GM21528 (cell line): ENCODE measurements around the gene COL8A1.

ENCODE experiments used
- ATAC-seq: cut with Tn5 transposase; IDR thresholded peaks from one replicate; pipeline ENCODE4 v1.9.1; 2021; ENCODE audit warnings: mild to moderate bottlenecking, moderate library complexity; ENCODE audit not compliant: unreplicated experiment, low FRiP score

Gene COL8A1

DNA sequence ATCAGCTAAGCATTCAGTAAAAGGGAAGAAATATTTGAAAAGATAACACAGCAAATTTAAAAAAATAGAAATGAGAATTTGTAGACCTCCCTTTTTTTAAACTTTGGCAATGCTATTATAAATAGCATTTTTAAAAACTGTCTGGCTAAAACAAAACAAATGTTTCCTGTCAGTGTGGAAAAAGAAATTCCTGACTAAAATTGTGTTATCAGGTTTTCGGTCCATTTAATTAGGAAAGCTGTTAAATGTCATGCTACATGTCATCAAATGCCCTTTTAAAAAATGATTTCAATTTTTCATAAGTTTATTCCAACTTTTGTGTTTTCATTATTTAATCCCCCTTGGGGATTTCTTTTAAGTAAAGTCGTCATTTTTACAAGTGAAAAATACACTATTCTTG, 29.6 kb downstream of the COL8A1 start:
- no peak for ATAC-seq

DNA sequence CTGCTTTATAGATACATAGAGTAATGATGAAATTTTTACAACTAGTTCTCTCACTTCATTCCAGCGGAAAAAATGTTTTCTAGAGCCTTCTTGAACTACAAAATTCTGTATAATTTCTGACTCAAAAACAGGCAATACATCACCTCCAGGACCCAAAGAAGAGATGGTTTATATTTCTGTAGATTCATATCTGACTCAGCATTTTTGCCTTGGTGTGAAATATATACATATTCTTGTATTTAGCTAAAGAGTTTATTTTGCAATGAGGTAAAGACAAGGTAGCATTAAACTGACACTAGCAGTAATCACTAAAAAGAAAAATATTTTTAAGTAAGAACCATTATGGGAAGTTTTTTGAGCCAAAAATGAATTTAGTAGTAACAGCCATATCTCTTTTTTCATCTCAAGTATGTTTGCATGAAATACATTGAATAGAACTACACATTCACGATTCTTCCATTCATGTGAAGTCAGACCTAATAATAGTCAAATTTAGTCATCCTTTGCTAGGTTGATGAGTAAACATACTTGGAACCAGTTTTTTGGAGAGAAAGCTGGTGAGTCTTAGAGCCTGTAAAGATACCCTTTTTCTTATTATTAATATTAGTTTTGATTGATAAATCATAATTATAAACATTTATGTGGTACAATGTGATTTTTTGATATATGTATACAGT, 31.6 kb downstream of the COL8A1 start:
- ATAC-seq = no peak

DNA sequence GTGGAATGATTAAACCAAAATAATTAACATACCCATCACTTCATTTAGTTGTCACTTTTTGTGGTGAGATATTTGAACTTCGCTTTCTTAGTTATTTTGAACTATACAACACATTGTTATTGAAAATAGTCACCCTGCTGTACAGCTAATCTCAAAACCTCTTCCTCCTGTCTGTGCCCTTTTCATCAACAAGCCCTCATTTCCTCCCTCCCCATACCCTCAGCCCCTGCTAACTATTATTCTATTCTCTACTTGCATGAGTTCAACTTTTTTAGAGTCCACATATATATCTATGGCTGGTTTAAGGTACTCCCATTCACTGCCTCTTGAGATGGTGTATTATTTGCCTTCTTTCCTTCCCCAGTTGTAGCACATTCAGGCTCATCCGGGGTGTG, 32.2 kb downstream of the COL8A1 start:
- ATAC-seq = no peak

DNA sequence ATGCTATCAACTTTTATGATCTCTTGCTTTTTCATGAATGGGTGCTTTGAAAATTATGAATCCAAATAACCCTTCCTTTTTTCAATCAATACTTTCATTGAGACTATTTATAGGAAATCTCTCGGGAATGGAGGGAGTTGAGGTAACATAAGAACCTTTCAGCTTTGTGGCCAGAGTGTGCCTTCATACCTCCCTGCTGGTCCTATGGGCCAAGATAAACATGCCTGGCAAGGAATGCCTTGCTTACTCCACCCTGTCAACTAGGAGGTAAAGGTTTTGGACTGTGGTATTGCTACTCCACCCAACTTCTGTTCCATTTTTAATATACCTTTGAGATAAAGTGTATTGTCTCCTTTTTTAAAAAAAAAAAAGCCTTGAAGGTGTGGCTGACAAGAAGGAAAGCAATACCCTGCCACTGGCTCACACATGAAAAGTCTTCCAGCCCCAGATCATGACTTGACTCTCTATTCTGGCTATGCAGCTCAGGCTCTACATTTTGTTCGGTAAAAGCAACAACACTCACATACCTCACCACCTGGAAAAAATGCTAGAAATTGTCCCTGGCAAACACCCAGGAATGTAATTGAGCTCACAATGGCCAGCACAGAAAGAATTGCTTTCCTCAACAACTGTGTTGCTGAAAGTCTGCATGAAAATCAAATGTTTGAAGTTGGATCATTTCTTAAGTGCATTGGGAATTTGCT, 35.8 kb downstream of the COL8A1 start:
- ATAC-seq = no peak

DNA sequence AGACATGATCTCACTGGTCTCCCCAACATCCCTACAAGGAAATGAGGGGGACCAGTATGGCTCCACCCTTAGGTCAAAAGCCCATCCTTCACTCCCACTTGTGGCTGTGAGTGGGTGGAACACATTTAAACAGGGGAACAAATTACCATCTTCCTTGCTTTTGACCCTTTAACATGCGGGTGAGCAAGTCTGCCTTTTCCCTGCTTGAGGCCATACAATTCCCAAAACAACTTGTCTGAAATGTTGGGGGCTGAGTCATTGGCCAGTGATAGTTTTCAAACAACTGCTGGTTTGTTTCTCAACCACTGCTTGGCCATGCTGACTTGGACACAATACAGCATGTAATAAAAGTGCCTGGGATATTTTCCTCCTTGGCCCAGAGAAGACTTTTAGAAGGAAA, 39.6 kb downstream of the COL8A1 start:
- no peak for ATAC-seq

DNA sequence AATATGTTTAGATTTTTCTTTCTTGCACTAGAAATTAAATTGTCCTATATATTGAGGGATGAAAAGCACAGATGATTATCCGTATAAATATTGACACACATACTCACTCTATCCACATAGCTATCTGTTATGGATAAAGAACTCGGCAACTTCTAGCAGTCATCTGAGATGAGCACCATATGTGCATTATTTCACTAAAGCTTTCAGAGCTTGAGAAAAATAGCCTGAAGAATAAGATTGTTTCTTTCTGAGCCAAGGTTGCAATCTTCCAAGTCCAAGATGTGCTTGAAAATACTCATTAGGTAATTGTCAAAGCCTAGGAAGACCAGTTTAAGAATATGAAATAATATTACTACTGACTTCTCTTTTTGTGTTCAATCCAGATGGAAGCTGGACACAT, 40.5 kb downstream of the COL8A1 start:
- no peak for ATAC-seq

DNA sequence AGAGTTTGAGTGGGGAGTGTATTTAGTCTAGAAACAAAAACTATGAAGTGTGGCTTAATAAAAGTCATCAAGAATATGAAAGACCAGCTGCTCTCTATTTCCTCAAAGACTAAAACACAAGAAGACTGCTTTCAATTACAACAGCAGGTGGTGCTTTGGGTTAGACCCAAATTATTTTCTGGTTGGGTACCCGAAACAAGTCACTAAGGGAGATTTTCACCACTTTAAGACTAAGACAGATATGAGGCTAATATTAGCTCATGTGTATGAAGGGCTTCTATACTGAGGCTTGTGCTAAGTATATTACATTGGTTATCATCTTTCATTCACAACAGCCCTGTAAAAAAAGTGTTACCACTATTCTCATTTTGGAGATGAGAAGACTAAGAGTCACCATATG, 43.1 kb downstream of the COL8A1 start:
- ATAC-seq = no peak

DNA sequence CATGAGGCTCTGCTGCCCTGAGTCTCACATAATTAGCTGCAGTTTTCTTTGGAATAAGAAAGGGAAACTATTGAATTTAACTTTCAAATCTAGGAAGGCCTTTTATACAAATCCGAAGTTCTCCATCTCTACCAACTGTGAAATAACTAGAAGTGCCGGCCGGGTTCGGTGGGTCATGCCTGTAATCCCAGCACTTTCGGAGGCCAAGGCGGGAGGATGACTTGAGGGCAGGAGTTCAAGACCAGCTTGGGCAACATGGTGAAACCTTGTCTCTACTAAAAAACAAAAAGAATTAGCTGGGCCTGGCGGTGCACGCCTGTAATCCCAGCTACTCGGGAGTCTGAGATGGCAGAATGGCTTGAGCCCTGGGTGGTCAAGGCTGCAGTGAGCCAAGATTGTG, 43.6 kb downstream of the COL8A1 start:
- no peak for ATAC-seq

DNA sequence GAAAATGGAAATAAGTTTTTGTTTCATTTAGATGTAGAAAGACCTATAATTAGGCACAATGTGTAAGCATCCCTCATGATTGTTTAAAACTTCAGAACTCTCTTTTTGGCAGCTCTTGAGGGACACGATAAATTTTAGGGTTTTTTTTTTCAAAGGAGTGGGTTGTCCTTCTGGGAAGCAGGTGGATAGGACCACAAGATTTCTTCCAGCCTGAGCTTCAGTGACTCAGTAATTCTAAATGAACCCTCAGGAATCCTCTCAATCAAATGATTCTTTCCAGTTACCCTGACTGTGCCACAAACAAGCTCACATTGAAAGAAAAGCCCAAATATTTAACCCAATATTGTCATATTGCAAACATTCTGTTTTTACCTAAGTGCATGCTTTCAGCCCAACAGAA, 45.1 kb downstream of the COL8A1 start:
- ATAC-seq = no peak

DNA sequence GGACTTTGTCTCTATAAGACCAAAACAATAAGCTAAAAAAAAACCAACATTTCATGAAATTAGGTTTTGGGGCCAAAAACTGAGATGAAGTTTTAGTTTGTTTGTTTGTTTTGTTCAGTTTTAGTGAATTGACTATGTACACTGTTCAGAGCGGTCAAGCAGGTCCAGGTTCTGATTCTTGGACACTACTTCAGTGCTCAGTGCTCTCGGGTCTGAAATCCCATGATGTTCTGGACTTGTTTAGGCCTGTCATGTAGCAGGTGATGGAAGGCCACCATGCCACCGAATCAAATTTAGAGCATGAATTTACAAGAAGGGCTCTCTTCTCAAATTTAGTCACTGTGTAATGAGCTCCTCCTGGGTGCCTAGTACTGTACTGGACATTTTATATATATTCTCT, 45.5 kb downstream of the COL8A1 start:
- no peak for ATAC-seq

DNA sequence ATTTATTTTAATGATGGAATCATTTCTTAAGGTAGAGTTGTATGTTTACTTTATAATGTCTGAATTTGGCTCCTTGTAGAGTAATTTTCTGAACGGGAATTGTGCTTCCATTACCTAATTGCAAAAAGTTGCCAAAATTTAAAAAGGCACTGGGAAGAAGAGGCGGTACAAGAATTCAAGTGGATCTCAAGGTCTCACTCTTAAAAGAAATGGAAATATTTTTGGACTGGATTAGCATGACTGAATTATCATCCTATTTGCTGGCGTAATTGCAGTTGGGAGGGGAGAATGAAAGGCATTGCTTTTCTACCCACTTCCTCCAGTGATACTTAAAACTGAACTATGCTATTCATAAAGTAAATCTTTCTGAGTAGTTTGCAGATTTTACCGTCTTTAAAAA, 46.2 kb downstream of the COL8A1 start:
- no peak for ATAC-seq

DNA sequence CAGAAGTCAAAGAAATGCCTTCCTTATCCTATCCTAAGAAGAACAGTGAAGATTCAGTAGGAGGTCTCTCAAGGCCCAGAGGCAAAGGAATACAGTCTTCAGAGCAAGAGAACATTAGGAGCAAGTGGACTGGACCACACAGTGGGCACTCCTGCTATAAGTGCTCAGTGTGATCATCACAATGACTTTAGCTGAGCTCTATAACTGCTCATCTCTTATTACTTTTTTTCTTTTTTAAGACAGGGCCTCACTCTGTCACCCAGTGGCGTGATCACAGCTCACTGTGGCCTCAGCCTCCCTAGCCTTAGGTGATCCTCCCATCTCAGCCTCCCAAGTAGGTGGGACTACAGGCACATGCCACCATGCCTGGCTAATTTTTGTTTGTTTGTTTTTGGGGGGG, 48.1 kb downstream of the COL8A1 start:
- no peak for ATAC-seq

DNA sequence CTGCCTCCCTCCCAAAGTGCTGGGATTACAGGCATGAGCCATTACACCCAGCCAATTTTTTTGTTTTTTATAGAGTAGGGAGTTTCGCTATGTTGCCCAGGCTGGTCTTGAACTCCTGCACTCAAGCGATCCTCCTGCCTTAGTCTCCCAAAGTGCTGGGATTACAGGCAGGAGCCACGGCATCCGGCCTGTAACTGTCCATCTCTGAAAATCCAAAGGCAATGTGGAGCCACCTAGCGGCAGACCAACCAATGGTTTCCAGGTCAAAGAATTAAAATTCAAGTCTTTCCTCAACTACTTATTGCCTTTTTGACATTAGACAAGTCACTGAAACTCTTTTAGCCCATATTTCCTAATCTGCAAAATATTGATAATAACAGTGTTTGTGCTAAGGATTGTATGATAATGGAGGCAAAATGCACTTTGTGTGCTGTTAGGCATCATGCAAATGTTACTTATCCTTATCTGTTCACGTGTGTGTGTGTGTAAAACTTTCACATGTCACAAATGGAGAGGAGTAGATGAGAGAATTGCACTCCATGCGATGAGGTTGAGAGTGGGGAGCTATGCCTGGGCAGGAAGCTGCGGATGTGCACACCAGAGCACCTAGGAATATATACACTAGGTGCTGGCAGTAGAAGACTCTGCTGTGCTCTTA, 48.7 kb downstream of the COL8A1 start:
- ATAC-seq = peak; percentile 71

DNA sequence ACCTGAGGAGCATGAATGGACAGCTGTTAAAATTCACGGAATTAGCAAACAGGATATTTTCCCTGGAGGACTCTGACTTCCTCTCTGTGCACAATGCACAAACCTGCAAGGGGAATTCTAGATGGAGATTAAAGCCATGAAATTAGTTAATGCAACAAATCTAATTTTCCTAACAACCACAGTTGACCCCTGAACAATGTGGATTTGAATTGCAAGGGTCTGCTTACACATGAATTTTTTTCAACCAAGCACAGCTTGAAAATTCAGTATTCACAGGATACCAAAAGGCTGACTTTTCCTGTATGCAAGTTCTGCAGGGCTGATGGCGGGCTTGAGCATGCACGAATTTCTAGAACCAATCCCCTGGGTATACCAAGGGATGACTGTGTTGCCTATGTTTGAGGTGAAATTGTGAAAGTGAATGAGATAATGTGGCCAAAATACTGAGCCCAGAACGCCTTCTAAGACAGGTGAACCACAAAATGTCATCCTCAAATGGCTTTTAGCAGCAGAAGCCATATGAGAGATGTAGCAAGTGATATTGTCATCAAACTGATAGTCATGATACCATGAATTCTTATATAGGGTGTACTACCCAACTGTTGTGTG, 52.5 kb downstream of the COL8A1 start:
- ATAC-seq = no peak

DNA sequence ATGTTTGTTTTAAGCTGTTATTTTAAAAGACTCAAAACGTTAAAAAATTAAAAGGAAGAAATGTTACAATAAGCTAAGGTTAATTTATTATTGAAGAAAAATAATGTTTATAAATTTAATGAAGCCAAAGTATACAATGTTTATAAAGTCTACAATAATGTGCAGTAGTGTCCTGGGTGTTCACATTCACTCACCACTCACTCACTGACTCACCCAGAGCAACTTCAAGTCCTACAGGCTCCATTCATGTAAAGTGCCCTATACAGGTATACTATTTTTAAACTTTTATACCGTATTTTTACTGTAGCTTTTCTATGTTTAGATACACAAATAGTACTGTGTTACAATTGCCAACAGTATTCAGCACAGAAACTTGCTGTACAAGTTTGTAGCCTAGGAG, 55.2 kb downstream of the COL8A1 start:
- no peak for ATAC-seq

DNA sequence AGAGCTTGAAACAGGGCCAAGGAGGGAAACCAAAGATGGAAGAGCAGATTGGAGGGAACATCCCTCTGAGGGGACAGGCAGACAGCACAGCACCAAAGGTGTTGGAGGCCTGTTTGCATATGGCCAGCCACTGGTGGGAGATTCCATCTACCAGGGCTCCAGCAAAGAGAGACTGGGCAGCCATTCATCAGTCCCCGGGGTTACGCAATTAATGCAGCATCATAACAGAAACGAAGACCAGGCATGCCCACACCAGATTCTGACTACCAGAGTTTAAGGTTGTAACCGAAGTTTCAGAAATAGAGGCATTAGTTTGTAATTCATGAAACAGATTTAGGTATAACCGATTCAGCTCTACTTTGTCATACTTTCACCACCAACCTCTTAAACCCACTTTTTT, 58.1 kb downstream of the COL8A1 start:
- no peak for ATAC-seq

DNA sequence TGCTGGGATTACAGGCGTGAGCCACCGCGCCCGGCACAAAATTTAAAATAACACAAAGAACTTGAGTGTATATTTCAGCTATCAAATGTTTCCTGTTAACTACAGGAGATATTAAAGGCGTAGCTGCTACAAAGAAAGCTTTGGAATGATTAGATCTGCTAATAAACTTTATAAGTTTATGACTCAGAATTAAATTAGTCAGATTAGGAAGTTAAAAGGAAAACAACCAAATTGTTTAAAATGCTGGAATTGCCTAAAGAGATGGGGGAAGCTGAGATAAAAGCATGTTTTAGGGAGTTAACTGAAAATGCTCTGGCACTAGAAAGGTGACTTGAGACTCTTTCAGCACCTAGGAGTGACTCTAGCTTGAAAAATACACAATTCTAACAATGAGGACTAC, 58.9 kb downstream of the COL8A1 start:
- no peak for ATAC-seq

DNA sequence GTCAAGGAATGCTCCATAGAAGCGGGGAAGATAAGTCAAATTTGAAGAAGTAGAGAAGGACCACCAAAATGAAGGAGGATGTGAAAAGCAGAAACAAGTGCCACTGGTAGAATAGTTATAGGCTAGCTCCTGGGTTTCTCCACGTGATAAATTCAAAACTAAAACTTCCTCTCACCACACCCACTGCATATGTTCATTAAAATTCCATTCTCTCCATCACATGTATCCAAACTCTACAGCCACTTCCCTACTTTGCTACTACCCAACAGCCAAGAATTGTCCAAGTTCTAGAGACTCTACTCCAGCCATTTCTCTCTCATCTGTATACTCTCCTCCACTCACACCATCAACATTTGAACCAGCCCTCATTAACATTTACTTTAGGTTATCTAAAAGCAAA, 60.5 kb downstream of the COL8A1 start:
- no peak for ATAC-seq

DNA sequence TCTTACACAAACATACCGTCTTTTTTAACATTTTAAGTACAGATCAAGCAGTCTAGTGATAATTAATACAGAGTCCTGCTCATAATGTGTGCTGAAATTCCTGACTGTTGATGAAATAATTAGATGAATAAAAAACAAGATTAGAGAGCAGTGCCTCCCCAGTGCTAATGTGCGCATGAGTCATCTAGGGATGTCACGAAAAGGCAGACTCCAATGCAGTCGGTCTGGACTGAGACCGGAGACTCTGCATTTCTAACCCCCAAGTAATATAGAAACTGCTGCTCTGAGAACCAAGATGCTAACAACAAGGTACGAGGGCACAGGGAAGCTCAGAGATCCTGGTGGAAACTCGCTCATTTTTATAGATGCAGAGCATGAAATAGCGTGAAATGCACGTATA, 61.4 kb downstream of the COL8A1 start:
- no peak for ATAC-seq

DNA sequence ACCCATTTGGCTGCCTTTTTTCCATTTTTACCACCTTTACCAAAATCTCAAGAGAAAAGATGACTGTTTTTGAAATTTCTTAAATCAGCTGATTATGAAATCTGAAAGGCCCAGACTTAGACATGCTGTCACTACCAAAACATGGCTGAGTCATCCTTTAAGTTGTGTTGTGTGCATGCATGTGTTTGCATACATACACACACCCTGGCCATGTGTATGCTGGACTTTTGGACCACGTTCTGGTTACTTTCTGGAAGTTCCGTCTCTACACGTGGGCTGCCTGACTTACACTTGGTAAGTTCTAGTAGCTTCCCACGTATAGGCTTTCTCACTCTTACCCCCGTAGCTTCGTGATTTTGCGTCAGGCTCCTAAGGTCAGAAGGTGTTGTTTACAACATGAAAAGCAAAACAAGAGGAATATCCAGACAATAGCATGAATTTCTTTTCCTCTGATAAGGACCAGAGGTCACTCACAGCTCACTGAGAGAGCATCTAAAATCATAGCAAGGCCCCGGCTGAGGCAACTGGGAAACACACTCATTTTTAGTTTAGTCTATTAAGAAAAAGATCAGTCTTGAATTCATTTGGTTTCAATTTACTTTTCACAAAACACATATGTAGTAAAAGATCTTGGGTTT, 62.4 kb downstream of the COL8A1 start:
- no peak for ATAC-seq
